Adrenal gland (tissue), 5 donors: Measurements from ENCODE around the gene SH3YL1.

Experiments used
- CTCF ChIP-seq, 6 experiments: fragments of 450-650 bp in 4 of 6; fragments of 200-600 bp in 2 of 6; sonication (generic) in 1 of 6; IDR thresholded peaks; 1 replicate in 5 of 6; 2 replicates in 1 of 6; pipeline versions ENCODE4 v1.5.1 to v1.8.0; 2016 to 2021; ENCODE audit warnings: antibody characterized with exemption in 6 of 6, mild to moderate bottlenecking in 2 of 6, moderate library complexity in 1 of 6
- POLR2A ChIP-seq, 2 donors: fragments of 450-650 bp; IDR thresholded peaks; one replicate each; pipeline ENCODE4 v1.6.1; 2017; ENCODE audit warnings: antibody characterized with exemption in 2 of 2, mild to moderate bottlenecking in 2 of 2, moderate library complexity in 1 of 2
- donor health status: DM: no; HTN: no; CAD: no.

GRCh38 chr2:184695-185094 is 79.1 kb downstream of the SH3YL1 start:
- TF ChIP-seq POLR2A (IDR thresholded peaks at IDR 0.05) (no peak), CTCF (IDR thresholded peaks at IDR 0.05) (no peak)
